HL-60 (cell line): ENCODE measurements around the gene CPNE4.

Source experiments
- DNase-seq, 2 experiments: peaks; one replicate each; pipeline ENCODE4 v3.0.0-alpha.2; 2010 to 2020; ENCODE audit warnings: low read depth in 1 of 2, low spot score in 1 of 2
- H3K27ac ChIP-seq: fragments of 250-450 bp; sonication (Bioruptor Pico); replicated peaks from 2 replicates; pipeline ENCODE4 v1.5.1; 2020; ENCODE audit warnings: mild to moderate bottlenecking, moderate library complexity
- H3K27me3 ChIP-seq: fragments of 250-450 bp; sonication (Bioruptor Pico); 2 replicates; pipeline ENCODE4 v1.5.1; 2021; ENCODE audit warnings: mild to moderate bottlenecking, moderate library complexity; ENCODE audit not compliant: insufficient read depth, poor library complexity, severe bottlenecking
- H3K4me3 ChIP-seq: replicated peaks from 2 replicates; pipeline ENCODE4 v1.5.1; 2011; ENCODE audit warnings: mild to moderate bottlenecking, control low read depth, low read length; ENCODE audit not compliant: insufficient read depth
- GABPA ChIP-seq: IDR thresholded peaks from 2 replicates; pipeline ENCODE4 v1.6.1; 2012; ENCODE audit warnings: low read depth
- POLR2AphosphoS5 ChIP-seq: IDR thresholded peaks from 2 replicates; pipeline ENCODE4 v1.6.1; 2012; ENCODE audit warnings: low read depth
- SPI1 ChIP-seq: IDR thresholded peaks from 2 replicates; pipeline ENCODE4 v1.6.1; 2012; ENCODE audit warnings: low read depth, mild to moderate bottlenecking, borderline replicate concordance
- TF ChIP-seq, protein P1 (sequence below): IDR thresholded peaks from one replicate; pipeline ENCODE4 v1.5.1; 2011; ENCODE audit warnings: low read length, control low read depth, inconsistent platforms; ENCODE audit not compliant: insufficient read depth
- TF ChIP-seq, protein P2 (sequence below): IDR thresholded peaks from 2 replicates; pipeline ENCODE4 v1.6.1; 2012; ENCODE audit warnings: low read depth; ENCODE audit not compliant: insufficient replicate concordance

CPNE4 gene

DNA sequence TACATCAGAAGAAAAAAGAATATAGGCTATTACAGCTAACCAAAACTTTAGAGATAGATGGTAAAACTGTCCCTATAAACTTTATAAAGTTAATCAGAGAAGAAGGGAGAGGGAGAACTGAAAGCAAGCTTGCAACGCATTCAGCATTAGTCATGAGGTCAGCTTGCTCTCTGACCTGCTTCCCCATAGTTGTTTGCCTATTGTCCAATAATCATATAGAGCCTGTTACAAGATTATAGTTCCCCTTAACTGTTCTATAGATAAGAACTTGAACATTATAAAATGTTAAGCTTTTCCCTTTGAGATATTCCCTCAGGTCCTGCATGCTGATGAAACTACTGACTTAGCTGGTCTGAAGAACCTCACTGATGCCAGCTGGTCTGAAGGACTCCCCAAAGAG is 74.5 kb downstream of the CPNE4 start:
- TF ChIP-seq POLR2AphosphoS5 = no peak
- TF ChIP-seq SPI1 = no peak
- TF ChIP-seq, protein P1, sequence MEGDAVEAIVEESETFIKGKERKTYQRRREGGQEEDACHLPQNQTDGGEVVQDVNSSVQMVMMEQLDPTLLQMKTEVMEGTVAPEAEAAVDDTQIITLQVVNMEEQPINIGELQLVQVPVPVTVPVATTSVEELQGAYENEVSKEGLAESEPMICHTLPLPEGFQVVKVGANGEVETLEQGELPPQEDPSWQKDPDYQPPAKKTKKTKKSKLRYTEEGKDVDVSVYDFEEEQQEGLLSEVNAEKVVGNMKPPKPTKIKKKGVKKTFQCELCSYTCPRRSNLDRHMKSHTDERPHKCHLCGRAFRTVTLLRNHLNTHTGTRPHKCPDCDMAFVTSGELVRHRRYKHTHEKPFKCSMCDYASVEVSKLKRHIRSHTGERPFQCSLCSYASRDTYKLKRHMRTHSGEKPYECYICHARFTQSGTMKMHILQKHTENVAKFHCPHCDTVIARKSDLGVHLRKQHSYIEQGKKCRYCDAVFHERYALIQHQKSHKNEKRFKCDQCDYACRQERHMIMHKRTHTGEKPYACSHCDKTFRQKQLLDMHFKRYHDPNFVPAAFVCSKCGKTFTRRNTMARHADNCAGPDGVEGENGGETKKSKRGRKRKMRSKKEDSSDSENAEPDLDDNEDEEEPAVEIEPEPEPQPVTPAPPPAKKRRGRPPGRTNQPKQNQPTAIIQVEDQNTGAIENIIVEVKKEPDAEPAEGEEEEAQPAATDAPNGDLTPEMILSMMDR = no peak
- no peak for TF ChIP-seq GABPA
- TF ChIP-seq, protein P2, sequence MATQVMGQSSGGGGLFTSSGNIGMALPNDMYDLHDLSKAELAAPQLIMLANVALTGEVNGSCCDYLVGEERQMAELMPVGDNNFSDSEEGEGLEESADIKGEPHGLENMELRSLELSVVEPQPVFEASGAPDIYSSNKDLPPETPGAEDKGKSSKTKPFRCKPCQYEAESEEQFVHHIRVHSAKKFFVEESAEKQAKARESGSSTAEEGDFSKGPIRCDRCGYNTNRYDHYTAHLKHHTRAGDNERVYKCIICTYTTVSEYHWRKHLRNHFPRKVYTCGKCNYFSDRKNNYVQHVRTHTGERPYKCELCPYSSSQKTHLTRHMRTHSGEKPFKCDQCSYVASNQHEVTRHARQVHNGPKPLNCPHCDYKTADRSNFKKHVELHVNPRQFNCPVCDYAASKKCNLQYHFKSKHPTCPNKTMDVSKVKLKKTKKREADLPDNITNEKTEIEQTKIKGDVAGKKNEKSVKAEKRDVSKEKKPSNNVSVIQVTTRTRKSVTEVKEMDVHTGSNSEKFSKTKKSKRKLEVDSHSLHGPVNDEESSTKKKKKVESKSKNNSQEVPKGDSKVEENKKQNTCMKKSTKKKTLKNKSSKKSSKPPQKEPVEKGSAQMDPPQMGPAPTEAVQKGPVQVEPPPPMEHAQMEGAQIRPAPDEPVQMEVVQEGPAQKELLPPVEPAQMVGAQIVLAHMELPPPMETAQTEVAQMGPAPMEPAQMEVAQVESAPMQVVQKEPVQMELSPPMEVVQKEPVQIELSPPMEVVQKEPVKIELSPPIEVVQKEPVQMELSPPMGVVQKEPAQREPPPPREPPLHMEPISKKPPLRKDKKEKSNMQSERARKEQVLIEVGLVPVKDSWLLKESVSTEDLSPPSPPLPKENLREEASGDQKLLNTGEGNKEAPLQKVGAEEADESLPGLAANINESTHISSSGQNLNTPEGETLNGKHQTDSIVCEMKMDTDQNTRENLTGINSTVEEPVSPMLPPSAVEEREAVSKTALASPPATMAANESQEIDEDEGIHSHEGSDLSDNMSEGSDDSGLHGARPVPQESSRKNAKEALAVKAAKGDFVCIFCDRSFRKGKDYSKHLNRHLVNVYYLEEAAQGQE = no peak
- no peak for DNase-seq
- no peak overlapping the region for H3K4me3 ChIP-seq
- H3K27me3 ChIP-seq = no peaks in the 10 kb centered on the region
- no peak overlapping the region for H3K27ac ChIP-seq

DNA sequence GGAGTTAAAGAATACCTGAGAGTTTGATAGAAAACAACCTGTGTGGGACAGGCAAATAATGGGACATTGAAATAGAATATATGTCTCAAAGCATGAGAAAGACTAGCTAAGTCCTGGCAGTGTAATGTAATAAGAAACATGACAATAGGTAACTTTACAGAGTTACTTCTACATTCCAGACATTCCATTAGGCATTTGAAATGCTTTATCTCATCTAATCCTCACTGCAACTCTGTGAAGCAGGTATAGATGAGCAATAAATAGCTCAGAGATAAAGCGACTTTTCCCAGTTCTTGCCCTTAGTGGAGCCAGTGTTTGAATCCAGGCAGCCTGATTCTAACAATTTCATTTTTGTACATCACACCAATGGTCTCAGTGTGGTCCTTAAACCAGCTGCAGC is 76.8 kb downstream of the CPNE4 start:
- TF ChIP-seq GABPA = no peak
- DNase-seq = no peak
- no peaks in the 10 kb centered on the region for H3K27me3 ChIP-seq
- no peak overlapping the region for H3K27ac ChIP-seq
- H3K4me3 ChIP-seq = no peak overlapping the region

DNA sequence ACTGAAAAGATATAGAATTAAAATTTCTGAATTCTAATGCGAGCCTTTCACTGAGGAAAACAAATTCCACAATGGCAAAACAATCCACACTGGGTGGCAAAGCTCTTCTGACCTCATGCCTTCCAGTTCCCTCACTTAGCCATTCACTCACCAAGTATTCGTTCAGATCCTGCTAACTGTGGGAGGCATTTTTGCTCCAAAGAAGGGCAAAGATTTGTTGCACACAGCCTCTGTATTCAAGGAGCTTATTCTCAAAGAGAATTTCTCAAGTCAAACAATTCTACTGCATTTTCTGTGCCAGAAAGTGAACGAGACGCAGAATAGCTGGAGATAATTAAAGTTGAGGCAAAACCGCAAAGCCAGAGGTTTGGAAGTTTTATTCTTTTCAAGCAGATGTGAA is 77.3 kb downstream of the CPNE4 start:
- Histone ChIP-seq H3K4me3 (no peak overlapping the region), H3K27me3 (no peaks in the 10 kb centered on the region), H3K27ac (no peak overlapping the region)
- no peak for DNase-seq
- TF ChIP-seq SPI1 (no peak), POLR2AphosphoS5 (no peak), GABPA (no peak)
- TF ChIP-seq, protein P2 = no peak
- TF ChIP-seq, protein P1 = no peak

DNA sequence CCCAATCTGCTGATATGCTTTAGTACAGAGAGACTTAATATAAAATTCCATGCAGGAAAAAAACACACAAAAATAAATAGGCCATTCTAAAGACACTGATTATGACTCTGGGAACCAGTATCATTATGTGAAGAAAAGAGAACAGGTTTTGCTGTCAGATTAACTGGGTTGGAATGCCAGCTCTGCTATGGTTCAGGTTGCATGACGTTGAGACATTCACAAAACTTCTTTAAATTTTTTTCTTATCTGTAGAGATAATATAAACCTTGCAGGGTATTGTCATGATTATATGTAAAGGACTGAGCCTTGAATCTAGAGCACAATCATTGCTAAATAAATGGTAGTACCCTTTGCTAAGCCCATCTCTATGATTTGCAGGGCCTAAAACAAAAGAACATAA is 86.0 kb downstream of the CPNE4 start:
- Histone ChIP-seq H3K27ac (no peak overlapping the region), H3K27me3 (peaks cover 2% of the 10 kb centered on the region), H3K4me3 (no peak overlapping the region)
- DNase-seq = no peak
- TF ChIP-seq, protein P2 = no peak
- TF ChIP-seq GABPA (no peak), SPI1 (no peak)
- TF ChIP-seq, protein P1 = no peak
